ENCODE results near the gene FBXW8.
"Not testable (repeated sequence)": the region's sequence is repeated elsewhere in the genome, so short reads cannot be mapped to it uniquely, and the experiment has no call there.

Gene FBXW8

DNA sequence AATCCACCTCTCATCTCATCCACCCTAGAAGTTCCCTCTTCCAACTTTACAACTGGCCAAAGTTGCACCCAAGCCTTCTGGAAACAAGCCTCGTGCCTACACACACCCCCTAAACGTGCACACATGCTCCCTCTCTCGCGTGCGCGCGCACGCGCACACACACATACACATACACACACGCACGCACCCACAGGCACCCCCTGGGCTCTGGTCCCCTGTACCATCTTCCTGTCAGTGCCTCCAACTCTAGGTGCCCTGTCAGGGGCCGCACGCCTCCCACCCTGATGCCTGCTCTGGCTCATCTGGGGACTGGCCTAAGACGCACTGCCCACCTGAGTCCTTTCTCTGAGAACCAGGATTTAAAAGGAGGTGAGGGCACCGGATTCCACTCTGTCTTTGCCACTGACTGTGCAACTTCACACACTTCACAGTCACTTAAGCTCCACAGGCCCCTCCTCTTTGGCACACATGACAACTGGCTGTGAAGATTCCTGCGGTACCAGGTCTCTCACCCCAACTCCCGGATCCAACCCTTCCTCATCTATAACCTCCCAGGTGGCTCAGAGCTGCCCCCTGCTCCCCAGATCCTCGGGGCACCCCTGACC lies 142.9 kb downstream of the FBXW8 start:
- DNase-seq (ENCODE audit: low read depth, low spot score), result no peak

DNA sequence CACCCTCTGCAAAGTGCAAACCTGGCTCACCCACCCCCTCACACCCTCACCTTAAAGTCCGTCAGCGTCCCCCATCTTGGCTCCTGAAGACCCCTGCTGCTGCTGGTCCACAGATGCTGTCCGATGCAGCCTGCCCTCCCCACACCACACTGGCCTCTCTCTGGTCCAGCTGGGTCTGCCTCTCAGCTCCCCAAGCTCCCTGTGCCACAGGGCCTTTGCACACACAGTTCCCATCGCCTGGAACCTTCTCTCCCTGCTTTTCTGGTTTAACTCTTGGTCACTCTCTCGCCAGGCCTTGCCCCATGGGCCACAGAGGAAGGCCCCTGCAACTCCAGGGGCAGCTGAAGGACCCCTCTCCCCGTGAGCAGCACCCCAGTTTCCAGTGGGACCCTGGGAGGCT lies 143.5 kb downstream of the FBXW8 start:
- no peak for DNase-seq (ENCODE audit: low read depth, low spot score)

DNA sequence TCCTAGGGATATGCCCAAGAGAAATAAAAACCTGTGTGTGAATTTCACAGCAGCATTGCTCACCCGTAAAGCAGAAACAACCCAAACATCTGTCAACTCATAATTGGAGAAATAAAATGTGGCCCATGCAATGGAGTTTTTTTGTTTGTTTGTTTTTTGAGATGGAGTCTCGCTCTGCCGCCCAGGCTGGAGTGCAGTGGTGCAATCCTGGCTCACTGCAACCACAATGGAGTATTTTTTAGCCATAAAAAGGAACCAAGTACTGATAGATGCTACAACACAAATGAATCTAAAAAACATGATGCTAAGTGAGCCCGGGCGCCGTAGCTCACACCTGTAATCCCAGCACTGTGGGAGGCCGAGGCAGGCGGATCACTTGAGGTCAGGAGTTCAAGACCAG lies 146.9 kb downstream of the FBXW8 start:
- not testable (repeated sequence) for DNase-seq (ENCODE audit: low read depth, low spot score)

DNA sequence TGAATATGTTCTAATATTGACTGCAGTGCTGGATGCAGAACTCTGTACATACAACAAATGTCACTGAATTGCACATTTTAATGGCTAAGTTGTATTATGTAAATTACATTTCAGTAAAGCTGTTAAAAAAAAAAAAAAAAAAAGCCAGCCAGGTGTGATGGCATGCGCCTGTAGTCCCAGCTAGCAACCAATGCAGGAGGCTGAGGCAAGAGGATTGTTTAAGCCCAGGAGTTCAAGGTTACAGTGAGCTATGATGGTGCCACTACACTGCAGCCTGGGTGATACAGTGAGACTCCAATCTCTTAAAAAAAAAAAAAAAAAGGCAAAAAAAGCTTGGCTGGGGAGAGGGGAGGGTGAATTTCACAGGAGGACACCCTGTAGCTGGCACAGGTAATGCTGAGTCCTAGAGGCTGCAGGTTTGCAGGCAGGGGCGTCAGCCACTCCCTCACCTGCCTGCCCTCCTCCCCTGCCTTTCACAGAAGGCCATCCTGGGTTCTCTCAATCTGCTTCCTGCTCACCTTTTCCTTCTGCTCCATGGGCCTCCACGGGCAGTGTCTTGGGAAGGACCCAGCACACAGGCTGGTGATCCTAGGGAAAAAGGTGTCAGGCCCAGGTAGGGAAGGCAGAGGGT lies 147.8 kb downstream of the FBXW8 start:
- DNase-seq (ENCODE audit: low read depth, low spot score), result no peak

DNA sequence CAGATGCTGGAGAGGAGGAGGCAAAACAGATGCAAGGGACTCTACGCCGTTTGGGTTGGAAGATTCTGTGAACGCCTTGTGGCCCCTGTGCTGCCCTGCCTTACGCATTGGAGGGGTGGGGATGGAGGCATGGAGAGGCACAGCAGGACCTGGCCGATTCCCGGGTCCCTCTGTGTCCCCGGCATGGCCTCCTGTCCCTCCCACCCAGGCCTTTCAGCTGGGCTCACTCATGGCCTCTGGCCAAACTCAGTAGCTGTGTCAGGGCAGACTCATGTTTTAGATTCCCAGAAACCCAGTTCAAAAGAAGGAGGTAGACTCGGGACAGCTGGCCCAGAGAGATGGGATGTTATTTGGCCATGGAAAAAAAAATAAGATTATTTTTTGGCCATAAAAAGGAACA lies 148.4 kb downstream of the FBXW8 start:
- DNase-seq (ENCODE audit: low read depth, low spot score), result no peak

DNA sequence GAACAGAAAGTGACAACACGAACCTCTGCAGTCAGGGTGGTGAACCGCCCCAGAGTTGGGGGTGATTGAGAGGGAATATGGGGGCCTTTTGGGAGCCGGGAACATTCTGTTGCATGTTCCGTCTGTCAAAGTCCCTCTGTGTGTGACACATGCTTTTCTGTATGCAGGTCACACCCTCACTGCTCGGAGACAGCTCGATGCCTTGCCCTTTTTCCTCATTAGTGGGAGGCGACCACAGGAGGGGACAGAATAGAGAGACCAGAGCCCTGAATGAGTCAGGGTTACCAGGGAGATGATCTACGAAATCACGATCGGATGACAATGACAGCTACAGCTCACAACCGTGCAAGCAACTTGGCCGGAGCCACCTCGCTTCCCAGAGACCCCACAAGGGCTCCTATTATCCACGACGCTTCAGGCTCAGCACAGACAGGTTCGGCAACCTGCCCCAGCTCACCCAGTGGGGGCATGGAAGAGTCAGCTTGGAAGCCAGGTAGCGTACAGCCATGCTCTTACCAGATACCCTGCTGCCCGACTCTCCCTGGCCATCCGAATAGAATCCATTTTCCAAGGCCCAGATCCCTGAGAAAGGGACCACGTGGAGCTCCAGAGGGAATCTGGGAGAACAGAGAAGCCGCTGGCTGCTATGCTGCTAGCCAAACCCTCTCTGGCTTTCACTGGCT lies 149.6 kb downstream of the FBXW8 start:
- DNase-seq (ENCODE audit: low read depth, low spot score), result no peak

DNA sequence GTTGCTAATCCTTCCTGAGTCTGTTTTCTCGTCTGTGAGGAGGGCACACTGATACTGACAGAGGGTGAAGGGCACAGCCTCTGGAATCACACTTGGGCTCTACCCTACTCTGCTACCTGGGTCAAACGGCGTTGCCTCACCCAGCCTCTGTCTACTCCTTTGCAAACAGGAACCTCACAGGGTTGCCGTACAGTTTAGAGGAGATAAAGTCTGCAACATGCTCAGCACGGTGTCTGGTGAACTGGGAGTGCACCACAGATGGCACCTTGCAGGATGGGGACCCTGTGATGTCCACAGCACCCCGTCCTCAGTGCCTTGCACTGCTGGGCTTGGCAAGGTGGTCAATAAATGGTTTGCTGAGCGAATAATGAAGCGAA lies 150.2 kb downstream of the FBXW8 start:
- DNase-seq (ENCODE audit: low read depth, low spot score), result no peak

DNA sequence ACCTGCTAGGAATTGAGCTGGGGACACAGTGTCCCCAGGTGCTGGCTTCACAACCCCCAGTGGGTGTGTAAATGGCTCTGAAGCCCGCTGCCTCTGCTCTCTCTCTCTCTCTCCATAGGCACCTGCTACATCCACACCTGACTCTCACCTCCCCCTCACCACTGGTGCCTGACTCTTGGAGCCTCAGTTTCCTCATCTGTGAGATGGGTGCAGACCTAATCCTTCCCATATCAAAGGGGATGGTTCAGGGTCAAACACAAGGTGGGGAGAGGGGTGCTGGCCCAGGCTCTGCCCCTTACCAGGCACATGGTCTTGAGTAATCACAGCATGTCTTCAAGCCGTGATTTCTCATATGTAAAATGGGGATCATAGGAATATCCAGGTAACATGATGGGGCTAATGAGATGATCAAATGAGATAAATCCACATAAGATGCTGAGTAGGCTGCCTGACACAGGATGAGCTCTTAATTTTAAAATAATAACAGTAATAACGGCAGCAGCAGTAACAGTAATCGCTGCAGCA lies 150.9 kb downstream of the FBXW8 start:
- DNase-seq (ENCODE audit: low read depth, low spot score), result no peak

DNA sequence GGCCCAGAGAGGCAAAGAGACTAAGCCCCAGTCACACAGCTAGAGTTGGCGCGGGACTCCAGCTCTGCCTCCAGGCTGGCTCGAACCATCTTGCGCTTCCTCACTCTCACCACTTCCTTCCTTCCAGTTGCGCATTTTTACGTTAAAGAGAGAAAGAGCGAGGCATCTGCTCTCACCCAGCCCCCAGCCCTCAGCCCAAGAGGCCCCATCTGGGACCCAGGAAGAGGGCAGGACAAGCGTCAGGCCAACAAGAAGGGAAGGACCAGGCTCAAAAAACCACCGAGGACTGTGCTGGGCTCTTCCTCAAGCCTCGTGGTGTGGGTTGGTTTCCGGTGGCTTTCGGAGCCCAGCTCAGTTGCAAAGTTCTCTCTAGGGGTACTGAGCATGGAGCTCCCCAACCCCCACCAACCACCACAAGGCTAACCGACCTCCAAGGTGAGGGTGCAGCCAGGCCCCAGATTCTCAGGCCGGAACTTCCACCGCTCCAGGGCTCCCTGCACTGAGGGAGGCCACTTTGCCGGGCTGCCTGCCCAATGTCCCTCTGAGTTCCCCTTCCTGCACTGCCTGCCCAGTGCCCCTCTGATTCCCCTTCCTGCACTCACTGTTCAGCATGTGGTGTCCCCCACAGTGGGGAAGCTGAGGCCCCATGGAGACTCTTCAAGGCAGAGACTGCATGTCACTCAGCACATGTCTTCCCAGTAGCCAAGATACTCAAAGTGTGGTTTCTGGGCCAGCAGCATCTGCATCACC lies 152.6 kb downstream of the FBXW8 start:
- no peak for DNase-seq (ENCODE audit: low read depth, low spot score)

DNA sequence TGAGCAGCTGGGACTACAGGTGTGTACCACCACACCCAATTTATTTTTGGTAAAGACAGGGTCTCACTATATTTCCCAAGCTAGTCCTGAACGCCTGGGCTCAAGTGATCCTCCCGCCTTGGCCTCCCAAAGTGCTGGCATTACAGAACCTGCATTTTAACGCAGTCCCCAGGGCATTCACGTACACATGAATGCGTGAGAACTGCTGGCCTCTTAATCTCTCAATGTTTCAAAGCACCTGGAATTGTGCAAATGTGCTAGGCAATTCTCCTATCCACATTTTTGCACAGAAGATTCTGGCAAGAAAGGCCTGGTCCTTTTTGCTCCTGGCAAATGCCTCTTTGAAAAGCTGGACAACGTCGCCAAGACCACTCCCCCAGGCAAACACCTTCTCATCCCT lies 153.3 kb downstream of the FBXW8 start:
- no peak for DNase-seq (ENCODE audit: low read depth, low spot score)

DNA sequence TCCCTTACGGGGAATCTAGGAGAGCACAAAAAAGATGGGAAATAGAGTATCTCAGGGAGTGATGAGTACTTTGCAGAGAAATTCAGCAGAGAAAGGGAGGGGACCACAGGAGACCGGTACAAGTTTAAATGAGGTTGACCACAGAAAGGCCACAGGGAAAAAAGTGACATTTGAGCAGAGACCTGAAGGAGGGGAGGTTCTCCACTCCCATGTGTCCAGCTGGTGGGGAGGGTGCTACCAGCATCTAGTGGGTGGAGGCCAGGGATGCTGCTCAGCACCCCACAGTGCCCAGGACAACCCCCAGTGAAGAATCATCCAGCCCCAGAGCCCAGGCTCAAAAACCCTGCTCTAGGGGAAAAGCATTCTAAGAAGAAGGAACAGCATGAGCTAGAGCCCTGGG lies 153.8 kb downstream of the FBXW8 start:
- no peak for DNase-seq (ENCODE audit: low read depth, low spot score)

DNA sequence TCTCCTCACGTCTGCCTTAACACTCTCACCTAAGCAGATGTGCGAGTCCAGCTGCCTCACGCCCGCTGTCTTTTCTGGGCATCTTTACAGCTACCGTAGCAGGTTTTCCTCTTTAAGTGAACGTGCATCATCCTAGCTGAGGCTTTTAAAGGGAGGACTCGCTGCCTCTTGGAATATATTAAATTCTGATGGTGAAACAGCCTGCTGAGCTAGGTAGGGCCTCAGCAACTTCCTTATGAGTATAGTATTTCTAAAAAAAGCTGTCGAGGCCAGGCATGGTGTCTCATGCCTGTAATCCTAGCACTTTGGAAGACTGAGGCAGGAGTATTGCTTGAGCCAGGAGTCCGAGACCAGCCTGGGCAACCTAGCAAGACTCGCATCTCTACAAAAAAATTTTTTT lies 156.3 kb downstream of the FBXW8 start:
- DNase-seq (ENCODE audit: low read depth, low spot score), result no peak

DNA sequence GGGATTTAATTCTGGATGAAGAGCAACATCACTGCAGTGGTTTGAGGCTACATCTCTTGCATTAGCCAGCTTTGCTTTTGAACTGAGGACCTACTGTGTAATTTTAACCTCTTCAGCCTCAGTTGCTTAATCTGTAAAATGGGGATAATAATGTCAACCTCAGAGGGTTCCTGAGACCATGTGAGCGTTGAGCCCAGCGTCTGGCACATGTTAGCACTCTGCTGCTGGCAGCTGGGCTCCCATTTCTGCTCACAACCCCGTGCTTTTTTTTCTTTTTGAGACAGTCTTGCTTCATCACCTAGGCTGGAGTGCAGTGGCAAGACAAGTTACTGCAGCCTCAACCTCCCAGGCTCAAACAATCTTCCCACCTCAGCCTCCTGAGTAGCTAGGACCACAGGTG lies 156.9 kb downstream of the FBXW8 start:
- no peak for DNase-seq (ENCODE audit: low read depth, low spot score)

DNA sequence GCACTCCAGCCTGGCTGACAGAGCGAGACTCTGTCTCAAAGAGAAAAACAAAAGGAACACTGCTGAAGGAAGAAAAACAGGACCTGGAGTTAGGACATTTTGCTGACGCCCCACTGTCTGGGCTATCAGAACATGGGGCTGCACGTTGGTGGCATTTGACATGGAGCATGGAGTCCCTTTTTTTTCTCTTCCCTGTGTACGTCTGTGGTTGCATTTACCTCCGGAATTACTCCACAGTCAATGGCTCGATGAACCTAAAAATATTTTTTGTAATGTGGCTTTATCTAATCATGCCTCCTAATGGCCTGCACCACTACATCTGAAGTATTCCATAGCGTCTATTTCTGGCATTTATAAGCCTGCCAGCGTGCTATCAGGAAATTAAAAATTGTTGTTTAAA lies 157.7 kb downstream of the FBXW8 start:
- DNase-seq (ENCODE audit: low read depth, low spot score), result no peak

DNA sequence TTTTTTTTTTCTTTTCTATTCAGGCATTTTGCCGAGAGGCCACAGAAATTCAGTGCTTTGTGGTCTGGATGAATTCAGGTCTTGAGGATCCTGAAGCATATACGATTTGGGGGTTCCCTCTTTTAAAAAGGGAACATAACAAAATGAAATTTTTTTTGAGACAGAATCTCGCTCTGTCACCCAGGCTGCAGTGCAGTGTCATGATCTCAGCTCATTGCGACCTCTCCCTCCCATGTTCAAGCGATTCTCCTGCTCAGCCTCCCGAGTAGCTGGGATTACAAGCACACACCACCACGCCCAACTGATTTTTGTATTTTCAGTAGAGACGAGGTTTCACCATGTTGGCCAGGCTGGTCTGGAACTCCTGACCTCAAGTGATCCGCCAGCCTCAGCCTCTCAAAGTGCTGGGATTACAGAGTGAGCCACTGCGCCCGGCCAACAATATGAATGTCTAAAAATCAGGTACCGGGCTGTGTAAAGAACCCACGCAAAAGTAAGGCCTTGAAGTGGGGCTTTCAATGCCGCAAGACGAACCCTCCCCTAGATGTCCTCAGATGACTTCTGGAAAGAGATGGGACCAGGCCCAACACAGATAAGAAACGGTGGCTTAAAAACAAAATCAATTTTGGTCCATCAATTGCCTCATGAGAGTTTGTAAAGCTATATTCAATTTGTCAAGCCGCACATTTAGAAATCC lies 158.5 kb downstream of the FBXW8 start:
- no peak for DNase-seq (ENCODE audit: low read depth, low spot score)

DNA sequence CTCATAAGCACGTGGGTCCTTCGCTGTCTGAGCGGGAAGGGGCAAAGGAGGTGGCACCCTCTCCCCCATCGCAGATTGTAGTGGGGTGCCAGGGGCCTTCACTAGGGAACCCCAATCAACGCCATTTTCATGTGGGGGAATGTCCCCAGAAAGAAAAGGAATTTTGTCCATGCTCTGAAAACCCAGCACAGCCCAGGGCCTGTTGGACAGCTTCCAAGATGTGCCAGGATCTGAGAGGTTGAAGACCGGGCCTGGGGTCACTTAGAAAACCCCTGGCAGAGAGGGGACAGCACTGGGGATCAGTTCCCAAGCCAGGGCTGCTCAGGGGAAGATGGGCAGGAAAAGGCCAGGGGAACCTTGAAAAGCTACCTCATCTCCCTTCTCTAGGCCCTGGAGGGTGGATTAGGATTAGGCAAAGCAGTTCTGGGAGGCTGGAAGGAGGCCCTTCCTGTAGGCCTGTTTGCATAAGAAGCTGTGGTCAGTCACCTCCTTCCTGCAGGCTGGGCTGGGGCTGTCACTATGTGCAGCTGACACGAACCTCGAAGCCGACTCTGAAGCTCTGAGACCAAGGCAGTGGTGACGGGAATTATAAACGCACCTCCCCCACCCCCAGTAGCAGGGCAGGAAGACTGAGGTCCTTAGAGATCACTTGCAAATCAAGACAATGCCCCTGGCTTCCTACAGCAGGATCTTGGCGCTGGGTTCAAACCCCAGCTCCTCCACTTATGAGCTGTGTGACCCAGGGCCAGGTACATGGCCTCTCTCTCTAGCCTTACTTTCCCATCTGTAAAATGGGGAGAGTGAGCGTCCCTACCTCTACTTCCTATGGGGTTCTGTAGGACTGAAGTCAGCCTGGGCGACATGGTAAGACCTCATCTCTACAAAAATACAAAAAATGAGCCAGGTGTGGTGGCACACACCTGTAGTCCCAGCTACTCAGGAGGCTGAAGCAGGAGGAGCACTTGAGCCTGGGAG lies 159.5 kb downstream of the FBXW8 start:
- no peak for DNase-seq (ENCODE audit: low read depth, low spot score)

DNA sequence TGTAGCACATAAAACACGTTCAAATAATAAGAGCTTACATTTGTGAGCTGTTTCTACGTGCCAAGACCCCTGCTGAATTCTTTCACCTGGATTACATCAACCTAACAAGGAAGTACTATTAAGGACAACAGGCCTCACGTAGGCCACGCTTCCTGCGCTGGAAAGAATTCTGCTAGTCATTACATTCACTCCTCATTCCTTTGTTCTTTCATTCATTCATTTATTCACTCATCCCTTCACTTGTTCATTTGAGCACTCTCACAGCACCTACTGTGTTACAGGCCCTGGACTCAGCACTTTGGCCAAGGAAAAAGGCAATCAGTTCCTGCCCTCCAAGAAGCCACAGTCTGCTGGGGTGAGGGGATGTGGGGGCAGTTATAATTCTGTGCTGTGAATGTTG lies 160.3 kb downstream of the FBXW8 start:
- no peak for DNase-seq (ENCODE audit: low read depth, low spot score)

DNA sequence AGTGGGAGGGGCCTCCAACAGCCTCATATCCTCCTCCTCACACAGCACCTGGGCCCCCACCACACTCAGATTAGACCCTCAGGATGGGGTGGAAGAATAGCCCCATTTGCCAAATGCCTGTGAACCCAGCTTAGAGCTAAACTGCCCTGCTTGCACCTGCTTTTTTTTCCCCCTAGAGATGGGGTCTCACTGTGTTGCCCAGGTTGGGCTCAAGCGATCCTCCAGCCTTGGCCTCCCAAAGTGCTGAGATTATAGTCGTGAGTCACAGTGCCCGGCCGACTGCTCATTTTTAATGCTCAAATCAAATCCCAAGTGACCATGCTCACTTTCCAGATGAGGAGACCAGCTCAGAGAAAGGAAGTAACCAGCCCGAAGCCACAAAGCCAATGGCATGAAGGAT lies 161.4 kb downstream of the FBXW8 start:
- DNase-seq (ENCODE audit: low read depth, low spot score), result no peak

DNA sequence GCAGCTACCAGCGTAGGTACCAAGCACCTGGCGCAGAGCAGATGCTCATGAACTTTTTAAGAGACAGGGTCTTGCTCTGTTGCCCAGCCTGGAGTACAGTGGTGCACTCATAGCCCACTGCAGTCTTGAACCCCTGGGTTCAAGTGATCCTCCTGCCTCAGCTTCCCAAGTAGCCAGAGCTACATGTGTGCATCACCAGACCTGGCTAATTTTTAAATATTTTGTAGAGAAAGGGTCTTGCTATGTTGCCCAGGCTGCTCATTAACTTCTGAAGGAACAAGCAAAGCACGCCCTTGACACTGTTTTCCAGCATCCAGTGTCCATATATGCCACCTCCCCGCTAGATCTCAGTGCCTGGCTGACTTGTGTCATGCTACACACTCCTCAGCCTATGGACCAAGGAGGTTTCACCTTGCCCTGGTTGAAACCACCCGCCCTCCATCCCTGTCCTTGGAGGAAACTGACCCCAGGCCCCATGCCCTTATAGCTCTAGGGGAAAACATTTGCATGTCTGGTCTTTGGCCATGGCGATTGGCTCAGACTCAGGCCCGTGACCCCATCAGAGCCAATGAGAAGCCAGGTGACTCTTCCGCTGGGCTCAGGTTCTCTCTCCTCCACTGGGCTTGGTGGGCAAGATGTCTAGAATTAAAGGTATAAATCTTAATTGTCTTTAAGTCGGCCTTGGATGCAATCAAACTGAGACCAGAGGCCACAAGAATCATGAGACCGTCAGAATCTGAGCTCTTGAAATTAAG lies 162.2 kb downstream of the FBXW8 start:
- DNase-seq (ENCODE audit: low read depth, low spot score), result no peak

DNA sequence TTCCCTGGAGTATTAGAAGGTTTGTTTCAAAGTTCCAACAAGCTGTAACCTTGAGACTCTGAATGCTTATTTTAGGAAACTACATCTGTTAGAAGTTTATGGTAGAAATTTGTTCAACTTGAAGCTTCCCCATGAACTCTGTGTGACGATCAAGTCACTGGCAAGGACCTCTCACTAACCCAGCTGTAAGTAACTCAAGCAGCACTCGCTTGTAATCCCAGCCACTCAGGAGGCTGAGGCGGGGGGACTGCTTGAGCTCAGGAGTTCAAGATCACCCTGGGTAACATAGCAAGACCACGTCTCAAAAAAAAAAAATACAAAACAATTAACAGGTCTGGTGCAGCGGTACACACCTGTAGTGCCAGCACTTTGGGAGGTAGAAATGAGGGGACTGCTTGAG lies 162.9 kb downstream of the FBXW8 start:
- no peak for DNase-seq (ENCODE audit: low read depth, low spot score)
